ENCODE measurements around the gene TOX3.

TOX3 gene

DNA sequence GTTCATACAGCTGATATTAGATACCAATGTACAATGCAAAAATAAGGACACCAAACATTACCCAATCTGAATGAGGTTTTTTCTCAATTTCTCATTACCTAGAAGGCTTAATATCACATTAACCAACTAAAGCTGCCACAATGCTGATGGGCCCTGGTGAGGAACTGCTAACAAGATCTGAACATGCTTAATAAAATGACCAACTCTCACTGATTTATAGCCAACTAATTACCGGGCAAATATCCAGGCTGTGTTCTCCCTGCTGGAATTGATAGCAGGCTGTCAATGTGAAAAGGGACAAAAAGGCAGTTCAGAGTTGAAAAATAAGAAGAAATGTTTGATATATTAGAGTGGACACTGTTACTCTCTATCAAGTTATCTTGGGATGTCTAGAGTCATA lies 124.6 kb downstream of the TOX3 start (continued):
- no peak for TF ChIP-seq ZXDB (tag by site-specific recombination; IDR thresholded peaks at IDR 0.05)
- TF ChIP-seq ZNF24 (tag by site-specific recombination; IDR thresholded peaks at IDR 0.05) = no peak
- TF ChIP-seq ZNF626 (tag by site-specific recombination; IDR thresholded peaks at IDR 0.05) = no peak
- no peak for TF ChIP-seq ZNF221 (tag by site-specific recombination; IDR thresholded peaks at IDR 0.05; ENCODE audit: borderline replicate concordance)
- TF ChIP-seq ZNF114 (tag by site-specific recombination; IDR thresholded peaks at IDR 0.05) = no peak
- no peak for TF ChIP-seq ZNF354C (tag by site-specific recombination; IDR thresholded peaks at IDR 0.05; ENCODE audit: borderline replicate concordance, low read depth)
- TF ChIP-seq ZNF701 (tag by site-specific recombination; IDR thresholded peaks at IDR 0.05) = no peak
- no peak for TF ChIP-seq ZNF704 (tag by site-specific recombination; IDR thresholded peaks at IDR 0.05)

DNA sequence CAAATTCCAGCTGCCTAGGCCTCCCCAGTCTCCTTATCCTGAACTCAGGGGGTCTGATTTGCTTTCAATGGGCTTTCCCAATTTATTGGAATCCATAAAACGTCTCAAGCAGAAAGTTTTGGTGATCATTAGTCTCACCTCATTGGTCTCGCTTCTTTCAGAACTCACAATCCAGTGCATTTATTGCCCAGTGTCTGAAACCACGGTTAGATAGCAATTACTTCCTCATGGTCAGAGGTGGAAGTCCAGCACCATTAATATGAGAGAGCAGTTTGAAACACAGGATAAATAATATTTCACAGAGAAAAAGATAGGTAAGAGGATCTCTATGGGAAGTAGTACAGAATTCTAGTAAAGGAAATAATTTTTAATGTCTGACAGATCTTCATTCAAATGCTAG lies 128.7 kb downstream of the TOX3 start:
- no peak for TF ChIP-seq ZNF768 (tag by site-specific recombination; IDR thresholded peaks at IDR 0.05)
- TF ChIP-seq ZBTB7A (tag by site-specific recombination; IDR thresholded peaks at IDR 0.05; ENCODE audit: low read depth) = no peak
- TF ChIP-seq ZNF19 (tag by site-specific recombination; IDR thresholded peaks at IDR 0.05; ENCODE audit: low read depth) = no peak
- no peak for TF ChIP-seq ZNF707 (tag by site-specific recombination; IDR thresholded peaks at IDR 0.05)
- no peak for TF ChIP-seq ZNF248 (tag by site-specific recombination; IDR thresholded peaks at IDR 0.05)
- no peak for TF ChIP-seq HIC1 (tag by site-specific recombination; IDR thresholded peaks at IDR 0.05)
- no peak for TF ChIP-seq ZNF529 (tag by site-specific recombination; IDR thresholded peaks at IDR 0.05; ENCODE audit: insufficient replicate concordance)
- no peak for TF ChIP-seq SP2 (tag by site-specific recombination; IDR thresholded peaks at IDR 0.05)
- no peak for TF ChIP-seq BCL11A (tag by site-specific recombination; IDR thresholded peaks at IDR 0.05; ENCODE audit: low read depth)
- no peak for TF ChIP-seq KLF16 (tag by site-specific recombination; IDR thresholded peaks at IDR 0.05)
- no peak for TF ChIP-seq ZXDB (tag by site-specific recombination; IDR thresholded peaks at IDR 0.05)
- no peak for TF ChIP-seq KLF10 (tag by site-specific recombination; IDR thresholded peaks at IDR 0.05)
- no peak for TF ChIP-seq ZNF146 (tag by site-specific recombination; IDR thresholded peaks at IDR 0.05)
- no peak for TF ChIP-seq ZNF121 (tag by site-specific recombination; IDR thresholded peaks at IDR 0.05)
- no peak for TF ChIP-seq ZNF274 (IDR thresholded peaks at IDR 0.05; ENCODE audit: low read length)
- TF ChIP-seq ZNF274 (tag by site-specific recombination; IDR thresholded peaks at IDR 0.05; ENCODE audit: borderline replicate concordance) = no peak
- no peak for TF ChIP-seq ZBTB20 (tag by site-specific recombination; IDR thresholded peaks at IDR 0.05)
- ChIA-PET CTCF (no interaction called here), POLR2A (no interaction called here)
- Histone ChIP-seq H3K36me3 (ENCODE audit: control insufficient read depth in 2 of 2, insufficient read depth in 1 of 2, low read length in 2 of 2) (no peaks in the 10 kb centered on the region), H3K27ac (ENCODE audit: extremely low read depth, low read depth, low read length) (no peak overlapping the region), H3K4me1 (ENCODE audit: control insufficient read depth, insufficient read depth, low read length) (no peaks in the 10 kb centered on the region), H3K9me3 (ENCODE audit: control insufficient read depth, insufficient read depth, low read depth, low read length) (no peaks in the 10 kb centered on the region), H3K4me3 (ENCODE audit: low read depth, low read length) (no peak overlapping the region)

DNA sequence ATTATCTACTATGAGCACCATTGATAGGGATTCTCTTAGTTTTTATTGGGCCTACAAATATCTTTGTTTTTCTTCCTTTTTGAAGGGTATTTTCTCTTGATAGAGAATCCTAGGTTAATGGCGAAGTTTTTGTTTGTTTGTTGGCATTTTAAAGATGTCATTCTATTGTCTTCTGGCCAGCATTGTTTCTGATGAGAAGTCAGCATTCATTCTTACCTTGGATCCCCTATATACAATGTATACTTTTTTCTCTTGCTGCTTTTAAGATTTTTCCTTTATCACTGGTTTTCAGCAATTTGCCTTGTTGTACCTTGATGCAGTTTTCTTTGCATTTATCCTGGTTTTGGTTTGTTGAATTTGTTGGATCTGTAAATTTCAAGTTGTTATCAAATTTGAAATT lies 130.1 kb downstream of the TOX3 start:
- Histone ChIP-seq H3K4me1 (ENCODE audit: control insufficient read depth, insufficient read depth, low read length) (no peaks in the 10 kb centered on the region), H3K27ac (ENCODE audit: extremely low read depth, low read depth, low read length) (no peak overlapping the region), H3K36me3 (ENCODE audit: control insufficient read depth in 2 of 2, insufficient read depth in 1 of 2, low read length in 2 of 2) (no peaks in the 10 kb centered on the region), H3K9me3 (ENCODE audit: control insufficient read depth, insufficient read depth, low read depth, low read length) (no peaks in the 10 kb centered on the region), H3K4me3 (ENCODE audit: low read depth, low read length) (no peak overlapping the region)
- ChIA-PET CTCF (no interaction called here), POLR2A (no interaction called here)
- TF ChIP-seq ZNF707 (tag by site-specific recombination; IDR thresholded peaks at IDR 0.05) = no peak
- no peak for TF ChIP-seq ZNF266 (tag by site-specific recombination; IDR thresholded peaks at IDR 0.05; ENCODE audit: low read depth)
- TF ChIP-seq EGR2 (tag by site-specific recombination; IDR thresholded peaks at IDR 0.05; ENCODE audit: low read depth) = no peak
- TF ChIP-seq ZNF140 (tag by site-specific recombination; IDR thresholded peaks at IDR 0.05) = no peak
- TF ChIP-seq ZNF223 (tag by site-specific recombination; IDR thresholded peaks at IDR 0.05) = no peak
- TF ChIP-seq, protein P1, sequence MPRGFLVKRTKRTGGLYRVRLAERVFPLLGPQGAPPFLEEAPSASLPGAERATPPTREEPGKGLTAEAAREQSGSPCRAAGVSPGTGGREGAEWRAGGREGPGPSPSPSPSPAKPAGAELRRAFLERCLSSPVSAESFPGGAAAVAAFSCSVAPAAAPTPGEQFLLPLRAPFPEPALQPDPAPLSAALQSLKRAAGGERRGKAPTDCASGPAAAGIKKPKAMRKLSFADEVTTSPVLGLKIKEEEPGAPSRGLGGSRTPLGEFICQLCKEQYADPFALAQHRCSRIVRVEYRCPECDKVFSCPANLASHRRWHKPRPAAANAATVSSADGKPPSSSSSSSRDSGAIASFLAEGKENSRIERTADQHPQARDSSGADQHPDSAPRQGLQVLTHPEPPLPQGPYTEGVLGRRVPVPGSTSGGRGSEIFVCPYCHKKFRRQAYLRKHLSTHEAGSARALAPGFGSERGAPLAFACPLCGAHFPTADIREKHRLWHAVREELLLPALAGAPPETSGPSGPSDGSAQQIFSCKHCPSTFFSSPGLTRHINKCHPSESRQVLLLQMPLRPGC (tag by site-specific recombination; IDR thresholded peaks at IDR 0.05) = no peak
- TF ChIP-seq, protein P2, sequence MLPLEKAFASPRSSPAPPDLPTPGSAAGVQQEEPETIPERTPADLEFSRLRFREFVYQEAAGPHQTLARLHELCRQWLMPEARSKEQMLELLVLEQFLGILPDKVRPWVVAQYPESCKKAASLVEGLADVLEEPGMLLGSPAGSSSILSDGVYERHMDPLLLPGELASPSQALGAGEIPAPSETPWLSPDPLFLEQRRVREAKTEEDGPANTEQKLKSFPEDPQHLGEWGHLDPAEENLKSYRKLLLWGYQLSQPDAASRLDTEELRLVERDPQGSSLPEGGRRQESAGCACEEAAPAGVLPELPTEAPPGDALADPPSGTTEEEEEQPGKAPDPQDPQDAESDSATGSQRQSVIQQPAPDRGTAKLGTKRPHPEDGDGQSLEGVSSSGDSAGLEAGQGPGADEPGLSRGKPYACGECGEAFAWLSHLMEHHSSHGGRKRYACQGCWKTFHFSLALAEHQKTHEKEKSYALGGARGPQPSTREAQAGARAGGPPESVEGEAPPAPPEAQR (tag by site-specific recombination; IDR thresholded peaks at IDR 0.05) = no peak

Data from HEK293 (cell line).